ENCODE results near the gene GPC6.

The GPC6 gene

GRCh38 chr13:93800342-93800741 lies 573.7 kb downstream of the GPC6 start:
- no peak for TF ChIP-seq CTCF (IDR thresholded peaks at IDR 0.05; ENCODE audit: low read depth, low read length, missing control alignments)
- no peak for DNase-seq

GRCh38 chr13:93805736-93806135 lies 579.1 kb downstream of the GPC6 start:
- Histone ChIP-seq H3K27me3 (replicated peaks) (no peaks in the 10 kb centered on the region), H3K36me3 (replicated peaks) (no peaks in the 10 kb centered on the region), H3K4me3 (ENCODE audit: low read depth, low read length) (no peak overlapping the region), H3K27ac (no peak overlapping the region)
- TF ChIP-seq CTCF (IDR thresholded peaks at IDR 0.05; ENCODE audit: low read depth, low read length, missing control alignments) = no peak
- no peak for DNase-seq
- in situ Hi-C loops (cut with HindIII; ENCODE audit: low pct_ligation_motif_present, low sequenced_read_pairs) = no loop called here

More at GRCh38 chr13:93800342-93800741, 573.7 kb downstream of the GPC6 start:
- Histone ChIP-seq H3K4me3 (ENCODE audit: low read depth, low read length) (no peak overlapping the region), H3K27ac (no peak overlapping the region), H3K27me3 (replicated peaks) (no peaks in the 10 kb centered on the region), H3K36me3 (replicated peaks) (no peaks in the 10 kb centered on the region)
- in situ Hi-C loops (cut with HindIII; ENCODE audit: low pct_ligation_motif_present, low sequenced_read_pairs) = no loop called here

GRCh38 chr13:93806861-93807260 lies 580.3 kb downstream of the GPC6 start:
- Histone ChIP-seq H3K27me3 (replicated peaks) (no peaks in the 10 kb centered on the region), H3K4me3 (ENCODE audit: low read depth, low read length) (no peak overlapping the region), H3K27ac (no peak overlapping the region), H3K36me3 (replicated peaks) (no peaks in the 10 kb centered on the region)
- no peak for TF ChIP-seq CTCF (IDR thresholded peaks at IDR 0.05; ENCODE audit: low read depth, low read length, missing control alignments)
- in situ Hi-C loops (cut with HindIII; ENCODE audit: low pct_ligation_motif_present, low sequenced_read_pairs) = no loop called here
- no peak for DNase-seq

- Histone ChIP-seq H3K36me3 (replicated peaks) (no peaks in the 10 kb centered on the region), H3K27me3 (replicated peaks) (no peaks in the 10 kb centered on the region), H3K27ac (no peak overlapping the region), H3K4me3 (ENCODE audit: low read depth, low read length) (no peak overlapping the region)
- in situ Hi-C loops (cut with HindIII; ENCODE audit: low pct_ligation_motif_present, low sequenced_read_pairs) = no loop called here
- DNase-seq = no peak
- TF ChIP-seq CTCF (IDR thresholded peaks at IDR 0.05; ENCODE audit: low read depth, low read length, missing control alignments) = no peak
These were observed 583.7 kb downstream of the GPC6 start for GRCh38 chr13:93810264-93810663.

GRCh38 chr13:93811071-93811737 lies 584.6 kb downstream of the GPC6 start:
- Histone ChIP-seq H3K36me3 (replicated peaks) (no peaks in the 10 kb centered on the region), H3K4me3 (ENCODE audit: low read depth, low read length) (no peak overlapping the region), H3K27ac (no peak overlapping the region), H3K27me3 (replicated peaks) (no peaks in the 10 kb centered on the region)
- DNase-seq = no peak
- no peak for TF ChIP-seq CTCF (IDR thresholded peaks at IDR 0.05; ENCODE audit: low read depth, low read length, missing control alignments)
- in situ Hi-C loops (cut with HindIII; ENCODE audit: low pct_ligation_motif_present, low sequenced_read_pairs) = no loop called here

- no peaks in the 10 kb centered on the region for H3K36me3 ChIP-seq (replicated peaks)
- TF ChIP-seq CTCF (IDR thresholded peaks at IDR 0.05; ENCODE audit: low read depth, low read length, missing control alignments) = no peak
- no peak overlapping the region for H3K27ac ChIP-seq
- no peak overlapping the region for H3K4me3 ChIP-seq (ENCODE audit: low read depth, low read length)
- in situ Hi-C loops (cut with HindIII; ENCODE audit: low pct_ligation_motif_present, low sequenced_read_pairs) = no loop called here
- no peak for DNase-seq
- no peaks in the 10 kb centered on the region for H3K27me3 ChIP-seq (replicated peaks)
These were observed 585.1 kb downstream of the GPC6 start for GRCh38 chr13:93811738-93812112.

Measured in brain microvascular endothelial cell (primary cell).